ENCODE results near the gene ZDHHC14. TPM values are rescaled to one million over a fixed set of nuclear protein-coding genes. Genes with fewer than 3 reads are reported as not detected.

ZDHHC14 gene
- total RNA-seq, 2 experiments from 2014 or later = 1.7 to 2.5 TPM

DNA sequence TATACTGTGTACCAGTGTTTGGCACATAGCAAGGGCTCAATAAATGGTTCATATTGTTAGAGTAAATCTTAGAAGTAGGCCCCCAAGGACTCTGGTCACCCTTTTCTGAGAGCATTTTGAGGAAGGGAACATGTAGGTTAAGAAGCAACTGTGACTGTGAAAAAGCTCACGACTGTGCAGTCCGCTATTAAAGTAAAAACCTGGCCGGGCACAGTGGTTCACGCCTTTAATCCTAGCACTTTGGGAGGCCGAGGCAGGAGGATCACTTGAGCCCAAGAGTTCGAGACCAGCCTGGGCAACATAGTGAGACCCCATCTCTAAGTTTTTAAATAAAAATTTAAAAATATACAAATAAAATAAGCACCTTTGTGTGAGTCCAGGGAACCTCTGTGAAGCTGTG, 5.0 kb downstream of the ZDHHC14 start:
- ATAC-seq = no peak
- CTCF ChIA-PET = interaction anchor here (0.5 to 1.0 kb wide), 3 partner anchors 71 to 492 kb away, joined by 3 read pairs; no protein-coding TSS in a partner anchor
- peaks cover 11% of the 10 kb centered on the region for H3K9me3 Mint-ChIP-seq
- no peak overlapping the region for H3K27ac Mint-ChIP-seq
- POLR2A ChIA-PET = interaction anchor here (1.4 kb wide), 1 partner anchor 10 kb away, joined by 8 read pairs; no protein-coding TSS in a partner anchor
- no peak for TF ChIP-seq CTCF (IDR thresholded peaks at IDR 0.05)
- H3K4me1 Mint-ChIP-seq (ENCODE audit: low read depth) = peaks cover 23% of the 10 kb centered on the region
- intact Hi-C loops (cut with micrococcal nuclease) = no loop called here
- no peak for DNase-seq
- peaks cover 14% of the 10 kb centered on the region for H3K36me3 Mint-ChIP-seq (ENCODE audit: low read depth)
- peaks cover 7% of the 10 kb centered on the region for H3K27me3 Mint-ChIP-seq
- no peak overlapping the region for H3K4me3 Mint-ChIP-seq

DNA sequence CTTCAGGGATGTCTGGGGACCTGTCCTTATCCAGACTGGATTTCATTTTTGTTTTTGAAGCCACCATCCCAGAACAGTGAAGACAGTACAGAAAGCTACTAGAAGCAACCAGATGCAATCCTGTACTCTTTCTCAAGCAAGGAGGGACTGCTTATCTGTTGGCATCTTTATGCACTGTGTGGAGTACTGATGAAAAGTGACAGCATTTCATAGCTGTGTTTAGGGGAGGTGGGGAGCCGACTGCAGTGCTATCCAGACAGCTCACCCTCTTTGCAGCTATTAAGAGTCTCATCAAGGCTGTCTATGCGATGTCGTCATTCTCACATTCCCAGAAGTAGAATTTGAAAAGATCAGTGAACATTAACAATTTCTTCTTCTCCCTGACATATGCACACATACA, 5.5 kb downstream of the ZDHHC14 start:
- Mint-ChIP-seq H3K27me3 (peaks cover 7% of the 10 kb centered on the region), H3K36me3 (ENCODE audit: low read depth) (peaks cover 17% of the 10 kb centered on the region), H3K4me3 (no peak overlapping the region), H3K27ac (no peak overlapping the region), H3K4me1 (ENCODE audit: low read depth) (peaks cover 23% of the 10 kb centered on the region), H3K9me3 (peaks cover 14% of the 10 kb centered on the region)
- ChIA-PET POLR2A (no interaction called here), CTCF (interaction anchor here (0.5 kb wide), 1 partner anchor 492 kb away, joined by 3 read pairs; no protein-coding TSS in a partner anchor)
- no peak for TF ChIP-seq CTCF (IDR thresholded peaks at IDR 0.05)
- intact Hi-C loops (cut with micrococcal nuclease) = no loop called here
- ATAC-seq (no peak), DNase-seq (no peak)

DNA sequence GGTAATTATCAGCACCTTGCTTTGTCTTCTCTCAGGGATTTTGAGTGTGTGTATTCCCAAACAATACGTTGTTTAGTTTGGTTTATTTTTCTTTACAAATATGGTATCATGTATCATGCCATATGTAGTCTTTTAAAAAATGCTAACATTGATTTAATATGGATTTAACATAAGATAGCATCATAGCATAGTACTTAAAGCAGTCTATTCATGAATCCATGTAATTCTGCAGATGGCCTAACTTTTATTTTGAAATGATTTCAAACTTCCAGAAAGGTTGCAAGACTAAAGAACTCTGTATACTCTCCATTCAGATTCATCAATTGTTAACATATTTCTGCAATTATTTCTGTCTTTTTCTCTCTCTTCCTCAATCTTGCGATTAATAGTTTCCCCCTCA, 7.9 kb downstream of the ZDHHC14 start:
- no peak overlapping the region for H3K4me3 Mint-ChIP-seq
- H3K27me3 Mint-ChIP-seq = no peaks in the 10 kb centered on the region
- H3K9me3 Mint-ChIP-seq = peaks cover 19% of the 10 kb centered on the region
- TF ChIP-seq CTCF (IDR thresholded peaks at IDR 0.05) = no peak
- H3K36me3 Mint-ChIP-seq (ENCODE audit: low read depth) = peaks cover 16% of the 10 kb centered on the region
- intact Hi-C loops (cut with micrococcal nuclease) = no loop called here
- no peak overlapping the region for H3K27ac Mint-ChIP-seq
- H3K4me1 Mint-ChIP-seq (ENCODE audit: low read depth) = peaks cover 12% of the 10 kb centered on the region
- ATAC-seq (no peak), DNase-seq (no peak)
- CTCF ChIA-PET = no interaction called here
- POLR2A ChIA-PET = no interaction called here

GRCh38 chr6:157390273-157391060, 9.5 kb downstream of the ZDHHC14 start:
- TF ChIP-seq CTCF (IDR thresholded peaks at IDR 0.05) = no peak
- Mint-ChIP-seq H3K27ac (no peak overlapping the region), H3K4me1 (ENCODE audit: low read depth) (peaks cover 3% of the 10 kb centered on the region), H3K36me3 (ENCODE audit: low read depth) (peaks cover 20% of the 10 kb centered on the region), H3K27me3 (no peaks in the 10 kb centered on the region), H3K4me3 (no peak overlapping the region), H3K9me3 (peaks cover 19% of the 10 kb centered on the region)
- no peak for DNase-seq
- no peak for ATAC-seq
- POLR2A ChIA-PET = interaction anchor here (0.7 kb wide), 1 partner anchor 641 kb away, joined by 3 read pairs; no protein-coding TSS in a partner anchor
- intact Hi-C loops (cut with micrococcal nuclease) = no loop called here
- CTCF ChIA-PET = interaction anchor here (1.3 kb wide), 1 partner anchor 15 kb away, joined by 3 read pairs; no protein-coding TSS in a partner anchor

Data from activated CD8-positive, alpha-beta T cell treated with anti-CD3 and anti-CD28 coated beads for 36 hours (primary cell).